Activated effector memory CD4-positive, alpha-beta T cell treated with Interleukin-2 at 50 U/mL for 16 hours (primary cell): Measurements from ENCODE around the gene RABEP1.
"Not testable (repeated sequence)": the region's sequence is repeated elsewhere in the genome, so short reads cannot be mapped to it uniquely, and the experiment has no call there.

Experiments used
- DNase-seq: peaks from one replicate; pipeline ENCODE4 v3.0.0-alpha.2; 2020

Gene RABEP1

GRCh38 chr17:5429191-5429887 lies 147.3 kb downstream of the RABEP1 start:
- no peak for DNase-seq

- no peak for DNase-seq
Observed at GRCh38 chr17:5430413-5430999, 148.4 kb downstream of the RABEP1 start.

GRCh38 chr17:5431234-5431633 lies 149.2 kb downstream of the RABEP1 start:
- not testable (repeated sequence) for DNase-seq

- DNase-seq, result no peak
Observed at GRCh38 chr17:5431949-5432556, 150.0 kb downstream of the RABEP1 start.

- no peak for DNase-seq
Observed at GRCh38 chr17:5434984-5435383, 152.9 kb downstream of the RABEP1 start.
